ENCODE measurements around the gene TFDP1. TPM values are rescaled to one million over a fixed set of nuclear protein-coding genes. Genes with fewer than 3 reads are reported as not detected.

Gene TFDP1
- total RNA-seq, 4 donors from 2014 or later: 19.2 to 45.3 (median 34.1) TPM

- WGBS, 2 donors: 85 to 92% methylated on average over 18 to 24 of the region's 24 CpGs
These were observed 13.0 kb downstream of the TFDP1 start for GRCh38 chr13:113597391-113598080.

GRCh38 chr13:113598081-113598410 lies 13.5 kb downstream of the TFDP1 start:
- DNase-seq (ENCODE audit: low spot score in 2 of 2): no peak
- no peaks in the 10 kb centered on the region for H3K27me3 ChIP-seq
- WGBS, 2 donors: 84 to 91% methylated on average over 5 of the region's 5 CpGs

More at GRCh38 chr13:113597391-113598080, 13.0 kb downstream of the TFDP1 start:
- H3K4me3 ChIP-seq: no peak overlapping the region
- peaks cover 0 to 5% (median 0%) of the 10 kb centered on the region in 4 donors for H3K9me3 ChIP-seq
- TF ChIP-seq CTCF (IDR thresholded peaks at IDR 0.05): no peak
- TF ChIP-seq EP300 (IDR thresholded peaks at IDR 0.05): no peak
- no peak for TF ChIP-seq POLR2A (IDR thresholded peaks at IDR 0.05)
- H3K4me1 ChIP-seq: no peaks in the 10 kb centered on the region
- no peaks in the 10 kb centered on the region for H3K27me3 ChIP-seq
- H3K36me3 ChIP-seq: peaks cover 0 to 55% (median 0%) of the 10 kb centered on the region in 3 donors
- DNase-seq (ENCODE audit: low spot score in 2 of 2): no peak
- no peak overlapping the region for H3K27ac ChIP-seq

GRCh38 chr13:113598481-113598880 lies 13.9 kb downstream of the TFDP1 start:
- no peaks in the 10 kb centered on the region for H3K27me3 ChIP-seq
- no peaks in the 10 kb centered on the region for H3K4me1 ChIP-seq
- DNase-seq (ENCODE audit: low spot score in 2 of 2): no peak
- H3K4me3 ChIP-seq: no peak overlapping the region
- TF ChIP-seq POLR2A (IDR thresholded peaks at IDR 0.05): no peak
- no peak for TF ChIP-seq EP300 (IDR thresholded peaks at IDR 0.05)
- no peak for TF ChIP-seq CTCF (IDR thresholded peaks at IDR 0.05)
- WGBS, 2 donors: 92 to 95% methylated on average over 13 of the region's 13 CpGs
- H3K36me3 ChIP-seq: peaks cover 0 to 55% (median 0%) of the 10 kb centered on the region in 3 donors
- no peak overlapping the region for H3K27ac ChIP-seq
- peaks cover 0 to 5% (median 0%) of the 10 kb centered on the region in 4 donors for H3K9me3 ChIP-seq

More at GRCh38 chr13:113598081-113598410, 13.5 kb downstream of the TFDP1 start:
- Histone ChIP-seq H3K4me3 (no peak overlapping the region), H3K4me1 (no peaks in the 10 kb centered on the region), H3K27ac (no peak overlapping the region), H3K36me3 (peaks cover 0 to 55% (median 0%) of the 10 kb centered on the region in 3 donors), H3K9me3 (peaks cover 0 to 5% (median 0%) of the 10 kb centered on the region in 4 donors)
- no peak for TF ChIP-seq POLR2A (IDR thresholded peaks at IDR 0.05)
- no peak for TF ChIP-seq CTCF (IDR thresholded peaks at IDR 0.05)
- no peak for TF ChIP-seq EP300 (IDR thresholded peaks at IDR 0.05)

GRCh38 chr13:113599391-113599790 lies 14.8 kb downstream of the TFDP1 start:
- H3K4me1 ChIP-seq: no peaks in the 10 kb centered on the region
- H3K9me3 ChIP-seq: peaks cover 0 to 5% (median 0%) of the 10 kb centered on the region in 4 donors
- H3K4me3 ChIP-seq: no peak overlapping the region
- H3K27me3 ChIP-seq: no peaks in the 10 kb centered on the region
- H3K27ac ChIP-seq: no peak overlapping the region
- 96 to 98% methylated on average over 12 of the region's 12 CpGs for WGBS, 2 donors
- H3K36me3 ChIP-seq: peaks cover 0 to 55% (median 0%) of the 10 kb centered on the region in 3 donors
- no peak for DNase-seq (ENCODE audit: low spot score in 2 of 2)
- TF ChIP-seq CTCF (IDR thresholded peaks at IDR 0.05) (no peak), POLR2A (IDR thresholded peaks at IDR 0.05) (no peak), EP300 (IDR thresholded peaks at IDR 0.05) (no peak)
